ENCODE data around the gene FARS2. TPM values are rescaled to one million over a fixed set of nuclear protein-coding genes. Genes with fewer than 3 reads are reported as not detected.

Gene FARS2
- total RNA-seq, 1 donor from 2014 or later, result 16.5 TPM

- H3K36me3 ChIP-seq, result no peaks in the 10 kb centered on the region
- H3K27me3 ChIP-seq, result no peaks in the 10 kb centered on the region
- TF ChIP-seq POLR2AphosphoS5 (IDR thresholded peaks at IDR 0.05; ENCODE audit: insufficient read depth in 1 of 2, low read depth in 1 of 2) (no peak), POLR2A (IDR thresholded peaks at IDR 0.05) (no peak)
- TF ChIP-seq, protein P1, sequence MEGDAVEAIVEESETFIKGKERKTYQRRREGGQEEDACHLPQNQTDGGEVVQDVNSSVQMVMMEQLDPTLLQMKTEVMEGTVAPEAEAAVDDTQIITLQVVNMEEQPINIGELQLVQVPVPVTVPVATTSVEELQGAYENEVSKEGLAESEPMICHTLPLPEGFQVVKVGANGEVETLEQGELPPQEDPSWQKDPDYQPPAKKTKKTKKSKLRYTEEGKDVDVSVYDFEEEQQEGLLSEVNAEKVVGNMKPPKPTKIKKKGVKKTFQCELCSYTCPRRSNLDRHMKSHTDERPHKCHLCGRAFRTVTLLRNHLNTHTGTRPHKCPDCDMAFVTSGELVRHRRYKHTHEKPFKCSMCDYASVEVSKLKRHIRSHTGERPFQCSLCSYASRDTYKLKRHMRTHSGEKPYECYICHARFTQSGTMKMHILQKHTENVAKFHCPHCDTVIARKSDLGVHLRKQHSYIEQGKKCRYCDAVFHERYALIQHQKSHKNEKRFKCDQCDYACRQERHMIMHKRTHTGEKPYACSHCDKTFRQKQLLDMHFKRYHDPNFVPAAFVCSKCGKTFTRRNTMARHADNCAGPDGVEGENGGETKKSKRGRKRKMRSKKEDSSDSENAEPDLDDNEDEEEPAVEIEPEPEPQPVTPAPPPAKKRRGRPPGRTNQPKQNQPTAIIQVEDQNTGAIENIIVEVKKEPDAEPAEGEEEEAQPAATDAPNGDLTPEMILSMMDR (IDR thresholded peaks at IDR 0.05), result no peak
- H3K27ac ChIP-seq, result no peak overlapping the region
- H3K9me3 ChIP-seq, result no peaks in the 10 kb centered on the region
- peaks cover 12% of the 10 kb centered on the region for H3K4me1 ChIP-seq
- no peak overlapping the region for H3K4me3 ChIP-seq
- intact Hi-C loops (cut with DNase I), result no loop called here
- DNase-seq (ENCODE audit: extremely low spot score in 2 of 2), result no peak
Observed at GRCh38 chr6:5334341-5334740, 73.0 kb downstream of the FARS2 start.

GRCh38 chr6:5335020-5335419 is 73.7 kb downstream of the FARS2 start:
- H3K27me3 ChIP-seq, result no peaks in the 10 kb centered on the region
- intact Hi-C loops (cut with DNase I), result no loop called here
- TF ChIP-seq POLR2A (IDR thresholded peaks at IDR 0.05), result no peak
- no peak for TF ChIP-seq POLR2AphosphoS5 (IDR thresholded peaks at IDR 0.05; ENCODE audit: insufficient read depth in 1 of 2, low read depth in 1 of 2)
- TF ChIP-seq, protein P1 (IDR thresholded peaks at IDR 0.05), result no peak

DNA sequence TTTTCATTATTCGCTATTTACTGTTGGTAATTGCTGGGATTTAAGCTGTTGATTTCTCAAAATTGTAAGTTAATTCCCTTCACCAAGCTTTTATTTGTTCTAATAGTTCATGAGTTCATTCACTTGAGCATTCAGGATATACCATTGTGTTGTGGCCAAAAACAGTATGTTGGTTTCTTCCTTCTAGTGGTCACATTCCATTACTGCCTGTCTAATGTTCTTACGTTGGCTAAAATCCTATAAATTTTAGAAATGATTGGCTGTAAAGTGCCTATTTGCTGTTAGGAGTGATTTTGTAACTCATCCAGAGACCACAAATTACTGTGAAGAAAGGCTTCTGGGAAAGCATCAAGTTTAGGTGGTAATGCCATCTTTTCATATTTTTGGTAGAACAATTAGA is 76.3 kb downstream of the FARS2 start:
- H3K27ac ChIP-seq, result no peak overlapping the region
- H3K27me3 ChIP-seq, result no peaks in the 10 kb centered on the region
- peaks cover 12% of the 10 kb centered on the region for H3K4me1 ChIP-seq
- TF ChIP-seq POLR2A (IDR thresholded peaks at IDR 0.05), result no peak
- TF ChIP-seq POLR2AphosphoS5 (IDR thresholded peaks at IDR 0.05; ENCODE audit: insufficient read depth in 1 of 2, low read depth in 1 of 2), result no peak
- TF ChIP-seq, protein P1 (IDR thresholded peaks at IDR 0.05), result no peak
- no peak for DNase-seq (ENCODE audit: extremely low spot score in 2 of 2)
- no peaks in the 10 kb centered on the region for H3K9me3 ChIP-seq
- intact Hi-C loops (cut with DNase I), result no loop called here
- no peaks in the 10 kb centered on the region for H3K36me3 ChIP-seq
- no peak overlapping the region for H3K4me3 ChIP-seq

More at GRCh38 chr6:5335020-5335419, 73.7 kb downstream of the FARS2 start:
- DNase-seq (ENCODE audit: extremely low spot score in 2 of 2), result no peak
- H3K4me3 ChIP-seq, result no peak overlapping the region
- no peak overlapping the region for H3K27ac ChIP-seq
- no peaks in the 10 kb centered on the region for H3K9me3 ChIP-seq
- peaks cover 12% of the 10 kb centered on the region for H3K4me1 ChIP-seq
- no peaks in the 10 kb centered on the region for H3K36me3 ChIP-seq

GRCh38 chr6:5338177-5338960 is 77.1 kb downstream of the FARS2 start:
- TF ChIP-seq POLR2AphosphoS5 (IDR thresholded peaks at IDR 0.05; ENCODE audit: insufficient read depth in 1 of 2, low read depth in 1 of 2) (no peak), POLR2A (IDR thresholded peaks at IDR 0.05) (no peak)
- TF ChIP-seq, protein P1 (IDR thresholded peaks at IDR 0.05), result no peak
- no peaks in the 10 kb centered on the region for H3K9me3 ChIP-seq
- H3K4me1 ChIP-seq, result peaks cover 12% of the 10 kb centered on the region
- H3K36me3 ChIP-seq, result no peaks in the 10 kb centered on the region
- no peak overlapping the region for H3K4me3 ChIP-seq
- no peak for DNase-seq (ENCODE audit: extremely low spot score in 2 of 2)
- intact Hi-C loops (cut with DNase I), result no loop called here
- H3K27ac ChIP-seq, result no peak overlapping the region
- H3K27me3 ChIP-seq, result no peaks in the 10 kb centered on the region

DNA sequence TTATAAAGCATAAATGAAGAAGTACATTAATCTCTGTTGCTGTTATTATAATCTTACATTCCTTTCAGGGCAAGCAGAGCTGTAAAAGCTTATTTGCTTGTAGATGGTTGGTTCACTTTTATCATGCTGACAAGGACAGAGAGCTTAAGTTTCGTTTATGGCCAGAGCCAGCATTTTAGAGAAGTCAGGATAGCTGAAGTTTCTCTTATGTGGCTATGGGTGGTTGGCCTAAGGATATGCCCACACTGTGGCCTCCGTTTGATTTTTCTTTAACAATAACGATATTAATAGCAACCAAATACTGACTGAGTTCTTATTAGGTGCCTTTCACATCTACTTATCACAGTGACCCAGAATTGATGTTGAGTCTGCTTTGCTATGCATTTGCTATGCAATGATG is 78.5 kb downstream of the FARS2 start:
- Histone ChIP-seq H3K9me3 (no peaks in the 10 kb centered on the region), H3K4me3 (no peak overlapping the region), H3K27ac (no peak overlapping the region), H3K36me3 (no peaks in the 10 kb centered on the region), H3K4me1 (peaks cover 5% of the 10 kb centered on the region), H3K27me3 (no peaks in the 10 kb centered on the region)
- intact Hi-C loops (cut with DNase I), result no loop called here
- no peak for DNase-seq (ENCODE audit: extremely low spot score in 2 of 2)
- TF ChIP-seq POLR2AphosphoS5 (IDR thresholded peaks at IDR 0.05; ENCODE audit: insufficient read depth in 1 of 2, low read depth in 1 of 2) (no peak), POLR2A (IDR thresholded peaks at IDR 0.05) (no peak)
- TF ChIP-seq, protein P1 (IDR thresholded peaks at IDR 0.05), result no peak

Measured in vagina (tissue), 2 donors.